Measurements from ENCODE around the gene TECPR2.

GRCh38 chr14:102426796-102427195 lies 64.1 kb downstream of the TECPR2 start:
- TF ChIP-seq IRF4 (IDR thresholded peaks at IDR 0.05; ENCODE audit: low read depth, low read length) (no peak), CTCF (IDR thresholded peaks at IDR 0.05 in 2 of 3, conservative IDR thresholded peaks at IDR 0.05 in 1 of 3; ENCODE audit: control insufficient read depth in 2 of 3, extremely low read depth in 1 of 3, insufficient read depth in 1 of 3, low read depth in 3 of 3, low read length in 3 of 3) (no peak), EP300 (IDR thresholded peaks at IDR 0.05; ENCODE audit: borderline replicate concordance in 1 of 2, control insufficient read depth in 1 of 2, low read depth in 2 of 2, low read length in 2 of 2) (no peak), ATF3 (IDR thresholded peaks at IDR 0.05; ENCODE audit: borderline replicate concordance, extremely low read depth, low read depth, low read length) (no peak), BRCA1 (IDR thresholded peaks at IDR 0.05; ENCODE audit: low read depth, low read length) (no peak), POLR2AphosphoS5 (IDR thresholded peaks at IDR 0.05; ENCODE audit: low read length) (no peak), POLR2A (IDR thresholded peaks at IDR 0.05; ENCODE audit: low read depth, low read length) (no peak), STAT3 (IDR thresholded peaks at IDR 0.05; ENCODE audit: low read depth, low read length) (no peak), YY1 (IDR thresholded peaks at IDR 0.05; ENCODE audit: low read depth, low read length) (no peak), MXI1 (IDR thresholded peaks at IDR 0.05; ENCODE audit: low read depth, low read length) (no peak), SKIL (IDR thresholded peaks at IDR 0.05; ENCODE audit: low read depth, poor library complexity, severe bottlenecking) (no peak), SMC3 (IDR thresholded peaks at IDR 0.05; ENCODE audit: borderline replicate concordance, low read length) (no peak)

Data from GM12878 (cell line).